SIG-M5 (cell line): Measurements from ENCODE around the gene PACRG.

ENCODE experiments used
- DNase-seq: peaks from one replicate; lab custom pipeline; 2025; lab: John Stamatoyannopoulos, UW

Gene PACRG

DNA sequence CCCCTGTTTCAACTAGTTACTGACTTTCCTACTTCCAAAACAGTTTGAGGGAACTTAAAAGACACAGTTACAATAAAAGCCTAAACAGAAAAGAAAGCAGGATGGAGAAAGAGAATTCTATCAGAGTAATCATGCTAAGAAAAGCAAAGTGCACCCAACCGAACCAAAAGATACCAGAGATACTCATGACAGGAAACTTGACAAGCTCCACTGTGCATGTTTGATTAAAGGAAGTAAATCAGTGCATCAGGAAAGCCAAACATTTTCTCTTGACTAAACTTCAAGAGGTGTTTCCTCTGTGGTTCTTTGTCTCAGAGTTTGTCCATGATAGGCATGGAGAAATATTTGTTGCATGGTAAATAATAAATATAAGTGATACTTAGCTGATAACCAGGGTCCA lies 138.9 kb downstream of the PACRG start:
- DNase-seq, result no peak

DNA sequence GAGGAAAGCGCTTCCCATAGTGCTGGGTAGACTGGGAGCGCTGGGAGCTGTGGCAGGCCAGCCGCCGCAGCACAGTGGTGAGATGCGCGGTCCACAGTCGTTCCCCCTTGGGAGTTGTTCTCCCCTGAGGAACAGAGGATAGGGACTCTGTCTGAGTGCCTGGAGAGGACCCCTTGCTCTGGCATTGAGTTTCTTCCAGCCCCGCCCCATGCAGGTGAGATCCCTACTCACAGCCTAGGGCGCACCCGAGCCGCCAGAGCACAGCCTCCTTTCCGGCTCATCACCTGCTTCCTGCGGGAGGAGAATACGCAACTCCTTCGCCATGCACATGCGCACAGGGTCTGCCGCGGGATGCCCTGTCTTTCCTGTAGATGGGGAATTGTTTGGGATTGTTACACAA lies 140.6 kb downstream of the PACRG start:
- DNase-seq, result no peak

DNA sequence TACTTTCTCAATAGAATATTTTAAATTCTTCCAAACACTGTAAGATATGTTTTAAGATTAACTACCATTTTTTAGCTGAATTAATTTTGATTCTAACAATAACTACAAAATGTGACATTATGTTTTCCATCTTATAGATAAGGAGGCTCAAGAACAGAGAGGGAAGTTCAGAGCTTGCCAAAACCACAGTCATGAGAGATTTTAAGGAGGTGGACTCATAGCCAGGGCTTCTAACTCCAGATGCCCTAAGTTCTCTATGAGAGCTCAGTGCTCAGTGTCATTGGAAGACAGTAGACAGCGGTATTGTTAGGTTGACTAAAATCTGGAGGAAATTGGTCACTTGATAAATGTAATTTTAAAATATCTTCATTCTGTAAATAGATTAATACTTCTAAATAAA lies 144.2 kb downstream of the PACRG start:
- no peak for DNase-seq

DNA sequence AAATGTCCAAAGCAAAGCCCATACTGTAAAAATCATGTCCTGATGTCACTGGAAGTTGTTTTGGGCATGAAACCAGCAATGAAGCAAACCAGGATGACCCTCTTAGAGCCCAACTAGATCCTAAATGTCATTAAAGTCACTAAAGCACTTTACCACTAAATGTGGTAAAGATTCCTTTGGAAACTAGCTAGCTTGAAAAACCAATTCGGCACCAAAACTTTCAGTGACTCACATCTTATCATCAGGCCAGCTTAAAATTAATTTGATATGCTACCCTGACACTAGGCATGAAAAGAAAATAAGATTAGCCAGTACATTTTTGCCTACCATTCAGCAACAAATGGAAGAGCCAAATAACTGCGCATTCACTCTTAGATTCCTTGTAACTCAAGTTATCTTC lies 145.8 kb downstream of the PACRG start:
- DNase-seq, result no peak

DNA sequence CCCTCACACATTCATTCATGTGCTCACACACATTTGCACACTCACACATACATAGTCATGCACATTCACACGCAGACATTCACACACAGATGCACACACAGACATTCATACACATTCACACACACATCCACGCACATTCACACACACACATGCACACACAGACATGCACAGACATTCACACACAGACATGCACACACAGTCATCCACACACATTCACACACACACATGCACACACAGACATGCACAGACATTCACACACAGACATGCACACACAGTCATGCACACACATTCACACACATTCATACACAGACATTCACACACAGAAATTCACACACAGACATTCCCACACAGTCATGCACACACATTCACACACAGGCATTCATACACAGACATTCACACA lies 147.3 kb downstream of the PACRG start:
- DNase-seq, result no peak

DNA sequence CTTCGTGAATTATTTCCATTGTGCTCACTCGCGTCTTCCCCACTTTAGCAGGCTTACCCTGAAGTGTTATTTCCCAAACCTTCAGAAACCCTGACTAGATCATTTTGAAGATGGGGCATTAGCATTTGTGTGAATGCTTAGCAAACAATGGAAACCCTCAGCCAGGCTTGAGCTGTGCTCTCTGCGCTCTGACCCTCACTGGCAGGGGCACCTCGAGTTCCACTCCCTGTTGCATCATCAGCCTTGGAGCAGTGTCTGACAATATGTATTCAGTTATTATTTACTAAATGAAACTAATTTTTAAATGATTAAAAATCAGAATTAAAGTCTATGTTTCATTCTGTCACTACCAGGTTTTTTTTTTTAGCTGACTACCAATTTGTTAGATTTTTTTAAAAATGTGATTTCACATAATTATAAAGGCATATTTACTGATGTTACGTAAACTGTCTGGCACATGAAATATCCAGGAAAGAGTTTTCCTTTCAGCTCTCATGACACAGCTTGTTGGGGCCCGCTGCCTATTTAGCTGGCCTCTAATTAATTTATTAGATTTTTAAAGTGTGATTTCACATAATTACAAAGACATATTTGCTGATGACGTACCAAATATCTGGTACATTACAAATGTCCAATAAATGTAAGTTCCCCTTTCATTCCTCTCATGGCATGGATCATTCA lies 155.2 kb downstream of the PACRG start:
- DNase-seq, result no peak

DNA sequence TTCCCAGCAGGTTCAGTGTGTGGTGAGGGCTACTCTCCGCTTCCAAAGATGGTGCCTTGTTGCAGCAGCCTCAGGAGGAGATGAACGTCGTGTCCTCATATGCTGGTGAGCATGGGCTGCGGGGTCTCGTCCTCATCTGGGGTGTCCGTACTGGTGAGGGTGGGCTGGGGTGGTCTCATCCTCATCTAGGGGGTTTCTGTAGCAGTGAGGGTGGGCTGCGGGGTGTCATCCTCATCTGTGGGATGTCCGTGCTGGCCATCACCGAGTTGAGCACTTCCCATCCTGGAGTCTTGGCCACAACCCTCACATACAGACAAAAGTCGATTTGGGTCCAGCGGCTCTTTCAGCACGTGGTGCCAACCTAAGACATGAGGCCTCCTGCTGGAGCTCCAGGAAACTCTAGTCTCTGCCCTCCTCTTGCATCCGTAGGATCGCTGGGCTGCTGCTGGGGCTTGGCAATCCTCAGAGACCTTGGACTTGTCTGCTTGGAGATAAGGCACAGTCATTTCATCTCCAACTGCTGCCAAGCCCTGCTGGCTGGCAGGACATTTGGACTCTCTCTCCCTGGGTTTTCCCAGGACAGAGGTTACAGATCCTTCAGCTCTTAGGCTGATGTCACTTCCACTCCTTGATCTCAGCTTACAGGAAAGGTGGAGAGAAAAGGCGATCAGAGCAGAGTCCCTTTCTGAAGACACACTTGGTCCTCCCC lies 160.4 kb downstream of the PACRG start:
- no peak for DNase-seq

GRCh38 chr6:162889303-162889702 lies 161.5 kb downstream of the PACRG start:
- DNase-seq, result no peak

DNA sequence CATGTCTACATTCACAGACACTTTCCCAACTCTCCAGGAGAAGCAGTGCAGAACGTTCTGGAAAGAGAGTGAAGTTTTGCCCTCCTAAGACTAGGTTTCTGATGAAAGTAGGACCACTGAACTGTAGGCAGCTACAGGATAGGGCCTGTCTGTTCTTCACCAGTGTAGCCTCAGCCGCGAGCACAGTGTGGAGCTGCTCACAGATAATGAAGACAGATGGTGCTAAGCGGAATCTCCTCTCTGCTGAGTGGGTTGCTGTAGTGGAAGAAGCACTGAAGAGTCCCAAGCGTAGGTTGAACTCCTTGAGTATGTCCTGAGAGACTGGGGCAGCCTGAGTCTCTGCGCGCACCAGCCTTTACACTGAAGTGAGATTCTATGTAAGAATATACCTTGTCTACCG lies 170.2 kb downstream of the PACRG start:
- no peak for DNase-seq

DNA sequence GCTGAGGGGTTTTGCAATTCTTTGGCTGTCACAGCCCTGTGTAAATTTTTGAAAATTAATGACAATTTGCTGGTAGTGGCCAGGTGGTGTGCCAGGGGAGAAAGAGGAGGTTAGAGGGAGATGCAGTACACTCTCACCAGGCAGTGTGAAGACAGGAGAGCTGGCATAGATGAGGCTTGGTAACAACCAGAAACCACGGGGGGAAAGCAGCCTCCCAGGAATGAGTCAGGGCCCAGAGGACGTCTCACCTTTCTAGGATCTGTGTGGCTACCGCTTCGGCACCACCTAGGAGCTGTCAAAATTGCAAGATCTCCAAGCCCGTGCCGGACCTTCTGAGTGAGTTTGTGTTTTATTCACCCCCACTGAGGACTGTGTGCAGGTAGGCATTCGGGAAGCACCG lies 171.4 kb downstream of the PACRG start:
- no peak for DNase-seq

DNA sequence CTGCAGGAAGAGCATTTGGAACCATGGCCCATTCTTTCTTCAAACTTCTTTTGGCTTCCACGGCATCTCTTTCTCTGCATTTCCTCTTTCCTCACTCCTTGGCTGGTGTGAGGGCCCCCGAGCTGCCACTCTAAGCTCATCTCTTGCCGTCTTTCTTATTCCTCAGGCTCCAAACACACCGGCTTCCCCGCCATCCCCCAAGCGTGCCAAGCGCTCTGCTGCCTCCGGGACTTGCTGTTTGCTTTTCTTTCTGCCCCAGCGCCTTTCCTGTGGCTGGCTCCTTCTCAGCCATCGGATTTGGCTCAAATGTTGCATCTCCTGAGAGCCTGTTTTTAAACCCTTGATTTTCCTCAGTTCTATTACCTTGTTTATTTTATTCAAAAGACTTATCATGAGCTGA lies 172.7 kb downstream of the PACRG start:
- no peak for DNase-seq

GRCh38 chr6:162904069-162904663 lies 176.4 kb downstream of the PACRG start:
- no peak for DNase-seq

GRCh38 chr6:162906479-162906878 lies 178.7 kb downstream of the PACRG start:
- no peak for DNase-seq

GRCh38 chr6:162907876-162908481 lies 180.2 kb downstream of the PACRG start:
- no peak for DNase-seq

GRCh38 chr6:162913206-162913605 lies 185.4 kb downstream of the PACRG start:
- no peak for DNase-seq

DNA sequence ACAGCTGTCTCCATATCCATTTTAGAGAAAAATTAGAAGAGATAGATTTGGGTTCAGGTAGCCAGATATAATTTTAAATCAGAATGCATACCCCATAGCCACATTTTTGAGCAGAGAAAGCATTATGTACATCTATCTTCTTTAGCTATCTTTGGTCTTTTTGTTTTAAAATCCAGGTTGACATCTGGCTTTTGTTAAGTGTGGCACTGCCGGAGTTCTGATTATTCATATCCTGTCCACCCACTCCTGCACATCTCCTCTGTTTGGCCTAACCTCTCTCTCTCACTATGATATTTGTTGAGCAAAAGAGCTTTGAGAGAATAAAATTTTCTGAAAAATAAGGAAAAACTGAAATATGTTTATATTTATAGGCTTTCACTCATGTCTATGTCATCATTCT lies 189.7 kb downstream of the PACRG start:
- no peak for DNase-seq

- DNase-seq, result no peak
Observed at GRCh38 chr6:162921062-162921461, 193.3 kb downstream of the PACRG start.

- DNase-seq, result no peak
Observed at GRCh38 chr6:162921510-162922040, 193.8 kb downstream of the PACRG start.

DNA sequence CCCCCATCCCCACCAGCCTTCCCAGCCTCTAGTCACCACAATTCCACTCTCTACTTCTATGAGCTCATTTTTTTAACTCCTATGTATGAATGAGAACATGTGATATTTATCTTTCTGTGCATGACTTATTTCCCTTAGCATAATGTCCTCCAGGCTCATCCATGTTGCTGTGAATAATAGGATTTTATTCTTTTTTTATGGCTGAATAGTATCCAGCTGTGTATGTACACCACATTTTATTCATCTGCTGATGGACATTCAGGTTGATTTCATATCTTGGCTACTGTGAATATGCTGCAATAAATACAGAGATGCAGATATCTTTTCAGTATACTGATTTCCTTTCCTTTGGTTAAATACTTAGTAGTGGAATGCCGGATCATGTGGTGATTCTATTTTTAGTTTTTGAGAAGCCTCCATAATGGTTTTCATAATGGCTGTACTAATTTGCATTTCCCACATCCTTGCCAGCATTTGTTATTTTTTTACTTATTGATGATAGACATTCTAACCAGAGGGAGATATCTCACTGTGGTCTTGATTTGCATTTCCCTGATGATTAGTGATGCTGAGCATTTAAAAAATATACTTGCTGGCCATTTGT lies 194.9 kb downstream of the PACRG start:
- no peak for DNase-seq

- DNase-seq, result no peak
Observed at GRCh38 chr6:162934844-162935243, 207.1 kb downstream of the PACRG start.

DNA sequence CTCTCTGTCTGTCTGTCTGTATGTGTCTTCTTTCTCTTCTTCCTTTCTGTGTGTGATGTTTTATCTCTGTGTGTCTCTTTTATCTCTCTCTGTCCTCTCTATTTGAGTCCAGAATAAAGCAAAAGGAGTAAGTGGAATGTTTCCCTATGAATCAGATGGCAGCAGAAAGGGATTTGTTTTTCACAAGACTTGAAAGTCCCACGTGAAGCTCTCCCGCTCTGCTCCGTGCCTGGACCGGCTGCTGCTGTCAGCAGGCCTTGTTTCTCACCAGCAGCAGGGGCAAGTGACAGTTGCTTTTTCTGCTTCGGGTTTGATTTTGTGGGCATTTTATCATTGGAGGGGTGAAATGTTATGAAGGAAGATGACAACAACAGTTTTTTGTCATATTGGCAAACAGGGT lies 212.7 kb downstream of the PACRG start:
- DNase-seq, result no peak

DNA sequence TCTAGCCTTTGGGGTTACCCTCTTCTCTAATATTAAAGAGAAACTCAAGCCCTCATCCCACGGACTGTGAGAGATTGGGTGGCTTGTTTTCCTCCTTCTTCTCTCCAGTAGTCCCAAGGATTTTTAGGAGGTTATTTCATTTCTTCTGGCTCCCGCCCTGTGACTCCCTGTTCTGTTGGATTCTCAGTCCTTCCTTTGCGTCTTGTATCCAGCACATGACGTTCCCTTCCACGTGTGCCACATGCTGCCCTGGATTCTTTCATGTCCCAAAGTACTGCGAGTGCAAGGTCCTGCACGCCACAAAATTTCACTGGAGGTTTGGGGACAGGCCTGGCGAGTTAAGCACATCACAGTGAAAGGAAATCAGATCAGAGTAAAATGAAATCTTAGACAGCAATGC lies 213.4 kb downstream of the PACRG start:
- DNase-seq, result no peak
